ENCODE data around the gene BMPR1B.
A peak's percentile ranks its signal among the peaks of the same experiment; 100 is the strongest.
"Not testable (repeated sequence)": the region's sequence is repeated elsewhere in the genome, so short reads cannot be mapped to it uniquely, and the experiment has no call there.

Gene BMPR1B

GRCh38 chr4:95155759-95156451, 398.1 kb downstream of the BMPR1B start:
- DNase-seq, result no peak

- DNase-seq, result no peak
These were observed 398.7 kb downstream of the BMPR1B start for GRCh38 chr4:95156452-95156765.

- no peak for DNase-seq
These were observed 399.8 kb downstream of the BMPR1B start for GRCh38 chr4:95157596-95157995.

GRCh38 chr4:95158045-95158444, 400.3 kb downstream of the BMPR1B start:
- DNase-seq, result no peak

- DNase-seq, result no peak
These were observed 400.9 kb downstream of the BMPR1B start for GRCh38 chr4:95158626-95159025.

- DNase-seq, result no peak
These were observed 401.6 kb downstream of the BMPR1B start for GRCh38 chr4:95159384-95159783.

- DNase-seq, result no peak
These were observed 404.2 kb downstream of the BMPR1B start for GRCh38 chr4:95161781-95162469.

GRCh38 chr4:95162867-95163266, 405.1 kb downstream of the BMPR1B start:
- DNase-seq, result no peak

- DNase-seq, result peak; percentile 66
These were observed 408.3 kb downstream of the BMPR1B start for GRCh38 chr4:95165926-95166524.

- DNase-seq, result no peak
These were observed 410.1 kb downstream of the BMPR1B start for GRCh38 chr4:95167805-95168204.

GRCh38 chr4:95170176-95170575, 412.4 kb downstream of the BMPR1B start:
- DNase-seq, result no peak

GRCh38 chr4:95171377-95171776, 413.6 kb downstream of the BMPR1B start:
- DNase-seq, result not testable (repeated sequence)

GRCh38 chr4:95178938-95179337, 421.2 kb downstream of the BMPR1B start:
- no peak for DNase-seq

GRCh38 chr4:95180531-95181242, 422.9 kb downstream of the BMPR1B start:
- DNase-seq, result no peak

- DNase-seq, result peak; percentile 25
These were observed 423.7 kb downstream of the BMPR1B start for GRCh38 chr4:95181243-95181995.

- DNase-seq, result no peak
These were observed 424.2 kb downstream of the BMPR1B start for GRCh38 chr4:95181996-95182306.

- no peak for DNase-seq
These were observed 426.1 kb downstream of the BMPR1B start for GRCh38 chr4:95183656-95184408.

GRCh38 chr4:95186666-95187065, 428.9 kb downstream of the BMPR1B start:
- DNase-seq, result peak; percentile 20

- no peak for DNase-seq
These were observed 431.1 kb downstream of the BMPR1B start for GRCh38 chr4:95188701-95189370.

- DNase-seq, result peak; percentile 91
These were observed 433.1 kb downstream of the BMPR1B start for GRCh38 chr4:95190751-95191436.

- no peak for DNase-seq
These were observed 433.8 kb downstream of the BMPR1B start for GRCh38 chr4:95191537-95191936.

Data from NCI-H2227 treated with DMSO at 0.1 percent for 48 hours (cell line).